ENCODE measurements around the gene GNAT3.

GNAT3 gene

GRCh38 chr7:80511964-80512363 lies at the start of gene GNAT3:
Gene GNAT3 (minus strand): TSS chr7:80512064. CDS start chr7:80511926, 138 bp downstream.
- no peak for DNase-seq (ENCODE audit: low spot score)

- no peak for DNase-seq (ENCODE audit: low spot score)
Observed at GRCh38 chr7:80558116-80558515, 46.3 kb upstream of the GNAT3 start.

GRCh38 chr7:80552031-80552694 lies 40.3 kb upstream of the GNAT3 start:
- peak; percentile 38 for DNase-seq (ENCODE audit: low spot score)

DNA sequence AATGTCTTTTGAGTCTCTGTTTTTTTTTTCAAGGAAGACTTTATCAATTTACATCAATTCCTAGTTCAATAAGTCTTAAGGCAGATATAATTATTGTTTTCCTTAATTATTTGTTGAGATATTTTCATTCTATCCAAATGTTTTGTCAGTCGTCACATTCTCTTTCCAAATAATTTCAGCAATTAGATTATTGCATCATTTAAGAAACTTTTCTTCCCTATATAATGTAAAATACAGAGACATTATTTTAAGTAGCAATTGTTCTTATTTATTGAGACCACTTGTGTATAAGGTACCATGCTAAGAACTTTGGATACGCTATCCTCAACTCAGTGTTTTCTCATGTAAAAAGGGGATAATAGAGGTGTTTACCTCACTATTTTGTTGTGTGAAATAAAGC lies 38.1 kb upstream of the GNAT3 start:
- DNase-seq (ENCODE audit: low spot score), result no peak

DNA sequence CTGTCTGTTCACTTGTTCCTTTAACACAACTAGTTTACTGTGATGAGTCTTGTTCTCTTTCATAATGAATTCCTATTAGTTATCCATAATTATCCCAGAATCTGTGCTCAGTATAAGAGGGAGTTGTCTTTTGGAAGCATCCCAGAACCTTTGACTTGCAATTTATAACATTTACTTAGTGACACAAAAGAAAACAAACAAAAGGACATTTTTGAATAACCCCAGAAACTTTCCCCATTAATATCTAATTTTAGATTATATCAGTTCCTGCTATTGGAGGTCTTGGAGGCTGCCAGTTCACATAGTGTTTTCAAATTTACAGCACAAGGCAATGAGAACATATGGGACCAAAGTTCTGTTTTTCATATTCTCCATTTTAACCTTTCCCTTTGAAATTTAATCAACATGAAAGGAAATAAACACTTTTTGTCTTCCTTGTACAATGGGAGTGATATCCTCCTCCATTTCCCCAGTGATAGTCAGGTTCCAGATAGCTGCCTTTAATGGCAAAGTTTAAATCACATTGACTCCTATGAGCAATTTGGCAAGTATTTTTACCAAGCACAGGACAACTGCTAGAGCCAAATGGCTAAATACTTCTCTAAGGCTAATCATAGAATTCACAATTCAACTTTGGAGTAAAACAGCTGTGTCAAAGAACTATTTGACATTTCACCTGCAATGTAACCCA lies 37.1 kb upstream of the GNAT3 start:
- DNase-seq (ENCODE audit: low spot score), result no peak

DNA sequence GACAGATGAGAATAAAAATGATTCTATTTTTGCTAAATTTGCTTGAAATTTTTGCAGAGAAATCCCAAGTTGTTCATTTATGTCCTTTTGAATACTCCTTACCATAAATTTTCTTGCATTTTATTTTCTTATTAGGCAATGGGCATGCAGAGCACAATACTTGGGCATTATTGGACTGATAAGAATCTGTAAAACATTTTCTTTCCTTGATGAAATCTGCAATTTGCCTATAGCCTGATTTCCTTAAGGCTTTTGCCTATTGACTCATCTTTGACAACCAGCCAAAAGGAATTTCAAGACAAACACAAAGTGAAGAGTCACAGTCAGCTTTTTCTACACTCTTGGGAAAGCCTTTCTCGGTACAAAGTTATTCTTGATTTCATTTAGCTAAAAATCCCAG lies 30.5 kb upstream of the GNAT3 start:
- peak; percentile 81 for DNase-seq (ENCODE audit: low spot score)

GRCh38 chr7:80540836-80541235 lies 29.0 kb upstream of the GNAT3 start:
- DNase-seq (ENCODE audit: low spot score), result no peak

- DNase-seq (ENCODE audit: low spot score), result no peak
Observed at GRCh38 chr7:80537091-80537490, 25.2 kb upstream of the GNAT3 start.

DNA sequence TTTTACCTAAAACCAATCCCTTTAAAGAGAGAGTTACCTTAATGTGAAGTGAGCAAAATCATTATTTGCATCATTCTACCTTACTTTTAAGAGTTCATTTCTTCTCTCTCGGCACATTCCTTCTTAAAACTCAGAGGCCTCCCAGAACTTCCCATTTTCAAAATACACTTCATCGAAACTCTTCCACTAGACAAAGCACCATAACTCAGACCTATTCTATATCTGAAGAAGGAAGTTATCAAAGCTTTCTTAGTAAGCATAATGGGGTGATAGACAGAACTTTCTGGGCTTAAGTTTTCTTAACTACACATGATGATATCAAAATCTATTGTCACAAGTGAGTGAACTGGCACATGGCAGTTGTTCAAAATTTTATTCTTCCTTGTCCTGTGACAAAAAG lies 24.6 kb upstream of the GNAT3 start:
- no peak for DNase-seq (ENCODE audit: low spot score)

GRCh38 chr7:80533287-80533686 lies 21.4 kb upstream of the GNAT3 start:
- DNase-seq (ENCODE audit: low spot score), result no peak

GRCh38 chr7:80532153-80532552 lies 20.3 kb upstream of the GNAT3 start:
- DNase-seq (ENCODE audit: low spot score), result no peak

DNA sequence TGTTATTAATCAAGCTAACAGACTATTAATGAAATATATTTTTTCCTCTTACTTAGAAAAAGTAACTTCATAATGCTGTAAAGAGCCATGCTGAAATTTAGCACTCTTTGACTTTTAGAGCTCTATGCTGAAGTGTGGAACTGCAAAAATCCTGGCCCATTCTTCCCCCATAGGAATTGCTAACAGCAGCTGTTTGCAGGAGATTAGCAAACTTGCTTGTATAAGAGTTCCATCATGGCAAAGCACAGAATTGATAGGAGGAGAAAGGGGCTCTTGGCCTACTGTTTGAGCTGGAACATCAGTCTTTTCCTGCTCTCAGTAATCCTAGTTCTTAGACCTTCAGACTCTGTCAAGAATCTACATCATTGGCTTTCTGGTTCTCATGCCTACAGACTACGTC lies 18.3 kb upstream of the GNAT3 start:
- DNase-seq (ENCODE audit: low spot score), result no peak

GRCh38 chr7:80529362-80529761 lies 17.5 kb upstream of the GNAT3 start:
- no peak for DNase-seq (ENCODE audit: low spot score)

- DNase-seq (ENCODE audit: low spot score), result no peak
Observed at GRCh38 chr7:80528689-80529088, 16.8 kb upstream of the GNAT3 start.

- no peak for DNase-seq (ENCODE audit: low spot score)
Observed at GRCh38 chr7:80526472-80526871, 14.6 kb upstream of the GNAT3 start.

DNA sequence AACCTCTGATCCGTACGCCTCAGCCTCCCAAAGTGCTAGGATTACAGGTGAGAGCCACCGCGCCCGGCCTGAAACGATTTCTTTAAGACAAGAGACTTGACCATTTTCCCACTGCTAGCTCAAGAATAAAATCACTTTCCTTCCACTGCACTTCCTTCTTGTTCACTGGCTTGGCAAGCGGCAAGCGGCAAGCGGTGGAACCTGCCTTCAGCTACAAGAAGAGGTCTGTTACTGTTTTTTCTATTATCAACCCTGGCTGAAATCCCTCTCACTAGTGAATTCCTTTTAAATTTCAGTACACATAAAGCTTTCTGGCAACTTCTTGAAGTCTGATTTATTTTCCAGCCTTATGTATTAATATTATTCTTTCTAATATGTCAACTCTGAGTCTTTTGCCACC lies 12.8 kb upstream of the GNAT3 start:
- no peak for DNase-seq (ENCODE audit: low spot score)

DNA sequence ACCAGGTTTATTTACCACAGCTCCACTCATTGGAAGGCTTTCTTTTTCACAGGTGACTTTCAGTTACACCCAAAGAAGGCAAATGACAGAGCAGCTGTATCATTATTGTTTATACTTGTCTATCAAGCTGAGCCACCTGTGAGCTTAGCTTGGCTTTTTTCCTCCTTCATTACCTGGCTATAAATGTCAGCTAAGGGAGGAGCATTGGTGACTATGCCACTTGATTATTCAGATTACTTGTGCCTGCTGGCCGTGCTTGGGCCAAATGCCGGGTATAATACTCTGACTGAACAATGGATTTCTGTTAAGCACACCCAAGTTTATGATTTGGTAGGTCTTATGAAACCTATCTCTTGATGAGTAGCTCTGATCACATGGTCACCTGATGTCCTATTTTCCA lies 9.9 kb upstream of the GNAT3 start:
- DNase-seq (ENCODE audit: low spot score), result no peak

DNA sequence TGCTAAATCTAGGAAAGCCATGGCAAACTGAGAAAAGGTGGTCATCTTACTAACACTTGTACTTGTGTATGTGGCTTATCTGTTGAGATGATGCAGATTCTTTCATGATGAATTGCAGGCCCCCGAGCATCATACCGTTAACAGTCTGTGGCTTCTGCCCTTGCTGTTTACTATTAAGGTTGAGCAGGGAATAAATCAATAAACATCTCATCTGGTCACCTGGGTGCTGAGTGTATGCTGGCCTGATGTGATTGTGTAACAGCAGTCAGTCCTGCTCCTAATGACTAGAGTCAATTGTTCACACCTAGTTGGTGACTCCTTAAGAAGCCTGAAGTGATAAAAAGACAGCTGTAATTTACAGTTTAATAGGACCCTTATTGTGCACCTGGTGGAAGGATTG lies 8.3 kb upstream of the GNAT3 start:
- no peak for DNase-seq (ENCODE audit: low spot score)

DNA sequence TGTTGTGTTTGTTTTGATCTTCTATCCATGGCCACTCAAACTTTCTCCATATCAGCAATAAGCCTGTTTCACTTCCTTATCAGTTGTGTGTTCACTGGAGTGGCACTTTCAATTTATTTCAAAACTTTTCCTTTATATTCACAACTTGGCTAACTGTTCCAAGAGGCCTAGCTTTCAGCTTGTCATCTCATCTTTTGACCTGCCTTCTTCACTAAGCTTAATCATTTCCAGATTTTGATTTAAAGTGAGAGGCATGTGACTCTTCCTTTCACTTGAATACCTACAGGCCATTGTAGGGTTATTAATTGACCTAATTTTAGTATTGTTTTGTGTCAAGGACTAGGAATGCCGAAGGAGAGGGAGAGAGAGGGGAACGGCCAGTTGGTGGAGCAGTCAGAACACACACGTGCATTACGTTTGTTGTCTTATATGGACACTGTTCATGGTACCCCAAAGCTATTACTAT lies 5.5 kb upstream of the GNAT3 start:
- DNase-seq (ENCODE audit: low spot score), result no peak

GRCh38 chr7:80515298-80515697 lies 3.4 kb upstream of the GNAT3 start:
- DNase-seq (ENCODE audit: low spot score), result no peak

DNA sequence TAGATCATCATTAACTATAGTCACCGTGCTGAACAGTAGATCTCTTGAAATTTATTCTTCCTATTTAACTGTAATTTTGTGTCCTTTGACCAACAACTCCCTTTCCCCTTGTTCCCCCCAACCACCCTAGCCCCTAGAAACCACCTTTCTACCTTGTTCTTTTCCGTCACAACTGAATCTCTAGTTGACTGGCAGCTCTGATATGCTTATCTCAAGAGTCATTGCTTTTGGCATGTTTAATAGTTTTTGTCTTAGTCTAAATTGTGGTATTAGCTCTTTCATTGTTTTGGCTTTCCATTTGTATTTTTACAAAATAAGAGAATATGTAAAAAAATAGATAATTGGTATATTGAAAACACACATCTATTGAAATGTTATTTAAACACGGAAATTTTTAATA lies 1.8 kb downstream of the GNAT3 start:
- no peak for DNase-seq (ENCODE audit: low spot score)

DNA sequence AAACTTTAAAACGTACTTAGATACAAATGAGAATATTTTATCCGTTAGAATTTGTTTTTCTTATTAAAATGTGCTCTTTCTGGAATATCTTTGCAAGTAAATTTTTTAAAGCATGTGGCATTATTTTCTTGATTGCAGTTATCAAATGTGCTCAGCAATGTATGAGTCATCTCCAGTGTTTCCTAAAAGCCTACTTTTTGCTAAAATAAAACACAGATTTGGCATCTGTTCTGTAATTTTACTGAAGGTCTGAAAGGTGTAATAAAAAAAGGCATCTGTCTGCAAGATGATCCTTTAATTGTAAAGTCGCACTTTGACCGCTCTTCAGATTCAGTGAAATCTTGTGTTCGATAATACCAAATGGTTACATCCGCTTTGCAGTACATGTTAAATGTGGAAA lies 3.4 kb downstream of the GNAT3 start:
- DNase-seq (ENCODE audit: low spot score), result no peak

GRCh38 chr7:80505900-80506500 lies 5.9 kb downstream of the GNAT3 start:
- DNase-seq (ENCODE audit: low spot score), result no peak

GRCh38 chr7:80500325-80500724 lies 11.5 kb downstream of the GNAT3 start:
- DNase-seq (ENCODE audit: low spot score), result no peak
